ENCODE data around the gene ATG10. TPM values are rescaled to one million over a fixed set of nuclear protein-coding genes. Genes with fewer than 3 reads are reported as not detected.

Gene ATG10
- total RNA-seq, 1 experiment from 2014 or later = 7.6 TPM

GRCh38 chr5:81969226-81969625 lies 2.6 kb upstream of the ATG10 start:
- Histone ChIP-seq H3K18ac (ENCODE audit: insufficient read length, low read depth, low read length) (no peak overlapping the region), H3K4ac (ENCODE audit: low read depth, low read length) (no peak overlapping the region), H3K79me1 (ENCODE audit: insufficient read depth, low read depth, low read length, poor library complexity, severe bottlenecking) (no peaks in the 10 kb centered on the region), H3K23me2 (ENCODE audit: insufficient read length, low read depth, low read length, poor library complexity, severe bottlenecking) (peaks cover 6% of the 10 kb centered on the region), H3K56ac (ENCODE audit: insufficient read length, low read depth, low read length) (no peak overlapping the region), H2BK120ac (ENCODE audit: low read depth, low read length, poor library complexity, severe bottlenecking) (no peak overlapping the region), H3K4me2 (ENCODE audit: insufficient read depth, insufficient read length, low read length) (no peak overlapping the region), H3T11ph (ENCODE audit: low read length) (no peak overlapping the region), H4K20me1 (ENCODE audit: control insufficient read depth, insufficient read depth, insufficient read length) (no peaks in the 10 kb centered on the region), H3K9ac (ENCODE audit: extremely low read depth, insufficient read length, low read length) (no peak overlapping the region), H3K79me2 (ENCODE audit: insufficient read depth, low read length) (no peaks in the 10 kb centered on the region), H4K5ac (ENCODE audit: insufficient read length, low read depth, low read length) (no peak overlapping the region), H4K8ac (replicated peaks; ENCODE audit: insufficient read length, low read depth, low read length) (no peak overlapping the region), H2AK5ac (ENCODE audit: insufficient read length, low read length) (no peak overlapping the region), H3K9me3 (ENCODE audit: control insufficient read depth, low read depth, low read length) (no peaks in the 10 kb centered on the region), H3K23ac (ENCODE audit: insufficient read length, low read depth, low read length) (no peak overlapping the region), H4K91ac (ENCODE audit: insufficient read length, low read depth, low read length) (no peak overlapping the region), H2BK12ac (ENCODE audit: insufficient read length, low read depth, low read length) (no peak overlapping the region), H2BK20ac (ENCODE audit: low read depth, low read length, poor library complexity, severe bottlenecking) (no peak overlapping the region), H2BK15ac (ENCODE audit: low read depth, low read length) (no peak overlapping the region), H3K27ac (ENCODE audit: insufficient read length, low read depth, low read length) (no peak overlapping the region), H3K4me1 (ENCODE audit: insufficient read depth, low read length) (no peaks in the 10 kb centered on the region), H3K27me3 (ENCODE audit: insufficient read depth, low read length) (no peaks in the 10 kb centered on the region), H2AFZ (ENCODE audit: low read length) (no peak overlapping the region), H2BK5ac (ENCODE audit: insufficient read length, low read length) (no peak overlapping the region), H3K14ac (ENCODE audit: insufficient read depth, low read length) (no peak overlapping the region)
- Mint-ChIP-seq H3K4me3 (no peak overlapping the region), H3K27ac (no peak overlapping the region), H3K4me1 (peaks cover 27 to 33% of the 10 kb centered on the region in 2 experiments), H3K36me3 (ENCODE audit: insufficient read depth in 1 of 3, low read depth in 3 of 3) (peaks cover 0 to 4% (median 0%) of the 10 kb centered on the region in 3 experiments; a peak in 1 of 7 replicates), H3K27me3 (ENCODE audit: low read depth) (no peaks in the 10 kb centered on the region), H3K9me3 (no peaks in the 10 kb centered on the region)
- no peak for TF ChIP-seq CTCF (conservative IDR thresholded peaks at IDR 0.05)
- WGBS (ENCODE audit: extremely low coverage, insufficient read length, low lambda C conversion rate) = no CpG with 5 or more reads among the region's 3 CpGs
- DNase-seq = no peak

Measured in H9 (cell line).